Gastrocnemius medialis (tissue), 4 donors: ENCODE measurements around the gene PPP1R12B.

Experiments used
- CTCF ChIP-seq, 5 experiments: fragments of 450-650 bp in 3 of 5; fragments of 200-600 bp in 2 of 5; sonication (generic) in 2 of 5; IDR thresholded peaks in 4 of 5; conservative IDR thresholded peaks in 1 of 5; 1 replicate in 4 of 5; 2 replicates in 1 of 5; pipeline ENCODE4 v1.5.1; 2016 to 2019; ENCODE audit warnings: antibody characterized with exemption in 5 of 5, mild to moderate bottlenecking in 3 of 5, moderate library complexity in 3 of 5
- POLR2A ChIP-seq, 2 donors: fragments of 450-650 bp; IDR thresholded peaks; one replicate each; pipeline ENCODE4 v1.6.1; 2017; ENCODE audit warnings: antibody characterized with exemption in 2 of 2, mild to moderate bottlenecking in 2 of 2, moderate library complexity in 2 of 2

- TF ChIP-seq CTCF (IDR thresholded peaks at IDR 0.05 in 4 of 5, conservative IDR thresholded peaks at IDR 0.05 in 1 of 5) (no peak), POLR2A (IDR thresholded peaks at IDR 0.05) (no peak)
These were observed 293.7 kb downstream of the PPP1R12B start for GRCh38 chr1:202642212-202642611.
